Subcutaneous abdominal adipose tissue (tissue), 5 donors: ENCODE measurements around the gene RASSF5.
A peak's percentile ranks its signal among the peaks of the same experiment; 100 is the strongest.

Source experiments
- H3K27ac ChIP-seq: one replicate; pipeline ENCODE4 v1.7.0; 2013; ENCODE audit warnings: low read depth, mild to moderate bottlenecking, inconsistent platforms, low read length, moderate library complexity
- H3K27me3 ChIP-seq, 5 donors: one replicate each; pipeline ENCODE4 v1.7.0; 2013; ENCODE audit warnings: low read length in 5 of 5, inconsistent platforms in 1 of 5; ENCODE audit not compliant: control insufficient read depth in 5 of 5, insufficient read depth in 4 of 5
- H3K36me3 ChIP-seq, 5 donors: one replicate each; pipeline ENCODE4 v1.7.0; 2013; ENCODE audit warnings: low read length in 5 of 5; ENCODE audit not compliant: control insufficient read depth in 5 of 5, insufficient read depth in 5 of 5
- H3K4me1 ChIP-seq, 5 donors: one replicate each; pipeline ENCODE4 v1.7.0; 2013; ENCODE audit warnings: low read length in 5 of 5, mild to moderate bottlenecking in 3 of 5, moderate library complexity in 1 of 5; ENCODE audit not compliant: control insufficient read depth in 5 of 5, insufficient read depth in 5 of 5
- H3K4me3 ChIP-seq, 5 donors: one replicate each; pipeline ENCODE4 v1.7.0; 2013; ENCODE audit warnings: low read length in 5 of 5, low read depth in 1 of 5
- H3K9ac ChIP-seq, 5 donors: one replicate each; pipeline ENCODE4 v1.7.0; 2013; ENCODE audit warnings: low read length in 5 of 5, mild to moderate bottlenecking in 4 of 5, moderate library complexity in 3 of 5
- H3K9me3 ChIP-seq, 5 donors: one replicate each; pipeline ENCODE4 v1.7.0; 2013; ENCODE audit warnings: low read length in 5 of 5; ENCODE audit not compliant: control insufficient read depth in 5 of 5
- donor health status: healthy.
- donor health status: healthy.
- donor health status: healthy.
- donor health status: healthy.
- donor health status: healthy.

RASSF5 gene

DNA sequence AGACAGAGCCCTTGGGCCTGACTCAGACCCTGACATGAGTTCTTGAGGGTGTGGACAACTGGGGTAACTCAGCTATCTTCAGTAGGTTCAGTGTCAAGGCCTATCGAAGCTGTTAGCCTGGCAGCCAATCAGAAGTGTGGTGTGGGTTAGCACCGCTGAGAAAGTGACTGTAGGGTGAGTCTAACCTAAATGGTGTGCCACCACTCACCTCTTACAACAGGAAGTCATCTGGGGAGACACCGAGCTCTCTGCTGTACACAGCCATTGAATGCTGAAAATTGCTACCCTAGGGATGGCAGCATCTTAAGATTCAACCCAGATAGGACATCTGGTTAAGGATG lies 44.6 kb downstream of the RASSF5 start:
- Histone ChIP-seq H3K4me3 (no peak overlapping the region), H3K9me3 (no peaks in the 10 kb centered on the region), H3K4me1 (peaks cover 0 to 17% (median 9%) of the 10 kb centered on the region in 5 donors), H3K36me3 (no peaks in the 10 kb centered on the region), H3K27me3 (peaks cover 0 to 2% (median 0%) of the 10 kb centered on the region in 5 donors), H3K27ac (no peak overlapping the region), H3K9ac (no peak overlapping the region)

DNA sequence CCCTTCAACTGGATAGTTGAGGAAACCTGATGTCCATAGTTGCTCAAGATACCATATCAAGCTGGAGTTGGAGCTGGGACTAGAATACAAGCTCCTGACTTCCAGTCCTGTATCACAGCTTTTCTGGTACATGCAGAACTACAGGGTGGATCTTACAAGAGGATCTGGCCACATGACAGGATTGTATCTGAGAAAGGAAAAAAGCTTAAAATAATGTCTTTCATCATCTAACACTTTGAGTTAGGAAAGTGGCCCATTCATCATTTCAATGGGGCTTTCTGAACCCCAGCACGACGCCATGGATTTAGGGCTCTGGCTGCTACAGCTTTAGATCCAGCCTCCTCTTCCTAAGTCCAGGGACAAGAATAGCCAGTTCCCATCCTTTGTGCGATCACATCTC lies 46.9 kb downstream of the RASSF5 start:
- no peak overlapping the region for H3K27ac ChIP-seq
- peaks cover 0 to 35% (median 22%) of the 10 kb centered on the region in 5 donors for H3K4me1 ChIP-seq
- no peaks in the 10 kb centered on the region for H3K36me3 ChIP-seq
- H3K9ac ChIP-seq: no peak overlapping the region
- peaks cover 0 to 2% (median 0%) of the 10 kb centered on the region in 5 donors for H3K27me3 ChIP-seq
- H3K9me3 ChIP-seq: no peaks in the 10 kb centered on the region
- H3K4me3 ChIP-seq: no peak overlapping the region

GRCh38 chr1:206554701-206555472 lies 47.6 kb downstream of the RASSF5 start:
- H3K36me3 ChIP-seq: no peaks in the 10 kb centered on the region
- peaks cover 0 to 2% (median 0%) of the 10 kb centered on the region in 5 donors for H3K27me3 ChIP-seq
- H3K9me3 ChIP-seq: no peaks in the 10 kb centered on the region
- H3K9ac ChIP-seq: no peak overlapping the region
- no peak overlapping the region for H3K4me3 ChIP-seq
- H3K4me1 ChIP-seq: peaks cover 0 to 41% (median 25%) of the 10 kb centered on the region in 5 donors
- H3K27ac ChIP-seq: no peak overlapping the region

DNA sequence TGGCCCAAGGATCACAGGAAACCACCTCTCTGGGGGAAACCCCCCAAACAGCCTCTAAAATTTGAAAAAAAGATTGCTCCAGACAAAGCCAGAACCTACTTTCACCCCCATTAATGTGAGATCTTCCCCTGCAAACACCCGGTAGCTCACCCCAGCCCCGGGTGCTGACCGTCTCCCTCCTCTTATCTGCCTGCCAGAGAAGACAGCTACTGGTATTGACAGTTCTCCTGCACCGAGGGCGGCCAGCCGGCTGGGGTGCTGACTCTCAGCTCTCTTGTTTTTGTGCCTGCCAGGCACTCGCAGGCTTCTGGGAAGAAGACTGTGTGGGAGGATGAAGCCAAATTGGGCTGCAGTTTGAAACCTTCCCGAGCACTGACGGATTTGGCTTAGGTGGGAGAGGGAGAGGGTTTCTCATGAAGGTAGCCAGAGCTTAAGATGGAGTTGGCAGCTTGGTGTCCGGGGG lies 48.2 kb downstream of the RASSF5 start:
- peaks cover 0 to 2% (median 0%) of the 10 kb centered on the region in 5 donors for H3K27me3 ChIP-seq
- peaks cover 2 to 43% (median 30%) of the 10 kb centered on the region in 5 donors for H3K4me1 ChIP-seq
- H3K27ac ChIP-seq: no peak overlapping the region
- no peak overlapping the region for H3K9ac ChIP-seq
- no peak overlapping the region for H3K4me3 ChIP-seq
- H3K9me3 ChIP-seq: no peaks in the 10 kb centered on the region
- no peaks in the 10 kb centered on the region for H3K36me3 ChIP-seq

DNA sequence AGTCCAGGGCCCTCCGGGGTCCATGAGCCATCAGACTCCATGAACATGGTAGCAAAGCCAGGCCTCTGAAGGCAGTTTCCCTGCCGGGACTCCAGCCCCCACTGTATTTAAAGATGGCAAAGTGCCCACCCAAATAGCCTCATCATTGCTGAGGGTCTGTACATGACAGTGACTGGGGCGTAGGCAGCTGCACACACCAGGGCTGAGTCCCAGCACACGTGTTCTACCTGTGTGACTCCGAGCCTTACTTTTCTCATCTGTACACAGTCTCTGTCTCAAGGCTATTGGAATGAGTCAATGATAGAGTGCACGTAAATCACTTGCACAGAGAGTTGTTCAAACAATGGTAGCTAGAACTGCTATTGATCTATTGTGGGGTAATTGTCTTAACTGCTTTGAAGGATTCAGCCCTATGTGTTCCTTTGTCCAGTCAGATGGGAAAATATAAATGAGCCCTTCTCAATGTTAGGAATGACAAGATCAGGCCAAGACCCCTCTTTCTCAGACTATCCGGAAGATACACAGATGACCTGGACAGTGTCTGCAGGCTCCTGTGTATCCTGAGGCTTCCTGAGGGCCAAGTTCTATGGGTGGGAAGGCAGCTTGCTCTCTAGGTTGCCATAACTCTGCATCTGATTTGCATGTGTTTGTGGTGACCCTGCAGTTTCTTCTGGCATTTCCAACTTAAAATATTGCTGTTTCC lies 48.9 kb downstream of the RASSF5 start:
- Histone ChIP-seq H3K4me3 (no peak overlapping the region), H3K9ac (no peak overlapping the region), H3K36me3 (no peaks in the 10 kb centered on the region), H3K4me1 (peaks cover 2 to 41% (median 26%) of the 10 kb centered on the region in 5 donors), H3K27ac (no peak overlapping the region), H3K27me3 (peaks cover 0 to 2% (median 0%) of the 10 kb centered on the region in 5 donors), H3K9me3 (no peaks in the 10 kb centered on the region)

DNA sequence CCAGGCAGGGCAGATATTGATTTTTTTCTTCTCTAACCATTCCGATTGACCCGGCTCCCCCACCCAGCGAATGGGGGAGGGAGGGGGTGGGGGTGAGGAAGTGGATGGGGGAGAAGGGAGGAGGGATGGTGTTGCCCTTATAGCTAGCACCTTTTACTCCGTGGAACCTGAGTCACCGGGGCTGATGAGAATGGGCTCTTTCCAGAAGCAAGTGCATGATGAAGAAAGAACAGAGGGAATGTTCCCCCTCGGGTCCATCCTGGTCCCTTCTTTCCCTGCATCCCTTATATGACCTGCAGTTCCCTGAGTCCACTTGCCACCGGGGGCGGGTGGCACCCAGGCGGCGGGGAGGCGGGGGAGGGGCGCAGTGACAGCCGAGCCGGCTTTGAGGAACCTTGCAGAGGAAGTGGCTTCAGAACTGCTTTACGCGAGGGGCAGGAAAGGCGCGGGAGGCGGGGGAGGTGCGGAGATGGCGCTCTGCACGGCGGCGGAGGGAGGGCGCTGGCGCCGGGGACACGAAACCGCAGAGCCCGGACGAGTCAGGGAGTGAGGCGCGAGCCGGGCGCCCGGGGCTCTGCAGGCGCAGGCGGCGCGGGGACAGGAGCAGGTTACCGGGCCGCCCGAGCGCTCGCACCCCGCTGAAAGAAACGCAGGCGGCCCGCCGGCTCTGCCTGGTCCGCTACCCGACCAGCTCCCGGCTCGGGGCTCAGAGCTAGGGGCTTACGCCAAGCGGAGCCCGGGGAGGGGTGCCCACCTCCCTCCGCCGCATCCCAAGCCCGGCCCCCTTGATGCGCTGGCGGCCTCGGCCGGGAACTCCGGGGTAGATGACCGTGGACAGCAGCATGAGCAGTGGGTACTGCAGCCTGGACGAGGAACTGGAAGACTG lies 49.7 kb downstream of the RASSF5 start:
- peaks cover 2 to 40% (median 25%) of the 10 kb centered on the region in 5 donors for H3K4me1 ChIP-seq
- H3K4me3 ChIP-seq: peak overlapping the region; percentile 63 to 67 (median 64)
- H3K36me3 ChIP-seq: no peaks in the 10 kb centered on the region
- peaks cover 0 to 2% (median 0%) of the 10 kb centered on the region in 5 donors for H3K27me3 ChIP-seq
- H3K9me3 ChIP-seq: no peaks in the 10 kb centered on the region
- H3K27ac ChIP-seq: no peak overlapping the region
- H3K9ac ChIP-seq: peak overlapping the region in 3 of 5 donors; percentile 47 to 61 (median 60)

DNA sequence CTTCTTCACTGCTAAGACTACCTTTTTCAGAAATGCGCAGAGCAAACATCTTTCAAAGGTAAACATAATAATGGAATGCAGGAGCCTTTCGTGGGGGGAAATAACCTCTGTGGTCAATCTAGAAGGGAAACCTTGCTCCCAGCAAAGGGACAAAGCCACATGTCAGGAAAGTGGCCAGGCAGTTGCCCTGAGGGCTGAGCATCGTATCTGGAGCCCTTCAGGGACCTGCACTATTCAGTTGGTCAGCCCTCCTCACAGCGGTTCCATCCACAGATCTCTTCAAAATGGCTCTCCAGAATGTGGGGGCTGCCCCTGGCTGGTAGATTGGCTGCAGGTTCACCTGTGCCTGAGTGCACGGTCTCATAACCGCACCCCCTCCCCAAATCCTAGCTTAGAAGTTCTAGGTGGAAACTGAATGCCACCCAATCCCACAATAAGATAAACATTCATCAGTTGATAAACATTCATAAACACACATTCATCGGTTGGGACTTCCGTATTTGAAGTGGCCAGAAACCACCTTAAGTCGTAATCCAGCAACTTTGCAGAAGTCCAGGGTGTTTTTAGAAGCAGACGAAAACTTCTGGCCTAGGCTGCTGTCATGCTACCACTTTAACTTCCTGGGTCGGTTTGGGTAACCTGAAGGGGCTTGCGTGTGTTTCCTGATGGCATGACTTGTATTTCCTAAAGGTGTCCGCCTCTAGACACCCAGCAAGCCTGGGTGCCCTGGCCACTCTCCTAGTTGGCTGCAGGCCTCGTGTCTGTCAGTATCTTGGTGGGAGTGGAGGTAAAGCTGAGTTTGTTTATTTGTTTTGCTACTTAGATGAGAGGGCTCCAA lies 50.5 kb downstream of the RASSF5 start:
- Histone ChIP-seq H3K9me3 (no peaks in the 10 kb centered on the region), H3K27ac (no peak overlapping the region), H3K9ac (peak overlapping the region in 3 of 5 donors; percentile 47 to 61 (median 60)), H3K4me1 (peaks cover 2 to 41% (median 25%) of the 10 kb centered on the region in 5 donors), H3K36me3 (no peaks in the 10 kb centered on the region), H3K4me3 (peak overlapping the region; percentile 63 to 67 (median 64)), H3K27me3 (peaks cover 0 to 2% (median 0%) of the 10 kb centered on the region in 5 donors)

GRCh38 chr1:206558794-206559671 lies 51.7 kb downstream of the RASSF5 start:
- Histone ChIP-seq H3K9ac (peak overlapping the region in 1 of 5 donors; percentile 11), H3K4me3 (peak overlapping the region; percentile 16 to 64 (median 27)), H3K4me1 (peaks cover 2 to 45% (median 25%) of the 10 kb centered on the region in 5 donors), H3K27ac (no peak overlapping the region), H3K36me3 (no peaks in the 10 kb centered on the region), H3K27me3 (peaks cover 0 to 2% (median 0%) of the 10 kb centered on the region in 5 donors), H3K9me3 (no peaks in the 10 kb centered on the region)
